Caco-2 (cell line): ENCODE results near the gene SBF1. TPM values are rescaled to one million over a fixed set of nuclear protein-coding genes. Genes with fewer than 3 reads are reported as not detected.

Experiments used
- BruUV-seq: library from RNA; stranded (reverse); fragments of 400-500 nt; replicated peaks from 2 replicates; lab custom pipeline; 2021; lab: Mats Ljungman, UMichigan
- CTCF ChIA-PET: fragments of 300-600 bp; sonication (Branson Sonifier 250); formaldehyde crosslinking; loops from one replicate; lab custom pipeline; 2022; ENCODE audit warnings: antibody characterized with exemption; lab: Charles Lee
- POLR2A ChIA-PET: fragments of 300-600 bp; sonication (Branson Sonifier 250); formaldehyde crosslinking; loops from one replicate; lab custom pipeline; 2022; ENCODE audit warnings: antibody characterized with exemption; lab: Charles Lee
- DNase-seq, 2 experiments: peaks; one replicate each; pipeline versions ENCODE4 v3.0.0 to v3.0.0-alpha.2; 2020 to 2022
- H3K27me3 ChIP-seq: replicated peaks from 2 replicates; pipeline ENCODE4 v1.6.0; 2011; ENCODE audit warnings: low read length; ENCODE audit not compliant: control insufficient read depth, insufficient read depth
- H3K36me3 ChIP-seq: 2 replicates; pipeline ENCODE4 v1.5.1; 2011; ENCODE audit warnings: low read length; ENCODE audit not compliant: control insufficient read depth, insufficient read depth
- H3K4me1 ChIP-seq: fragments of 250-450 bp; sonication (Bioruptor Pico); 2 replicates; pipeline ENCODE4 v1.5.1; 2020; ENCODE audit warnings: mild to moderate bottlenecking
- H3K4me3 ChIP-seq: 2 replicates; pipeline ENCODE4 v1.5.1; 2011; ENCODE audit warnings: low read depth, mild to moderate bottlenecking, control low read depth, low read length
- H3K9me3 ChIP-seq: fragments of 250-450 bp; sonication (Bioruptor Pico); 2 replicates; pipeline ENCODE4 v1.5.1; 2020; ENCODE audit warnings: mild to moderate bottlenecking, moderate library complexity
- H3K27ac Mint-ChIP-seq: one replicate; pipeline ENCODE4 v1.8.0; 2022; ENCODE audit warnings: mixed read lengths; ENCODE audit not compliant: unreplicated experiment
- H3K27me3 Mint-ChIP-seq: one replicate; pipeline ENCODE4 v1.8.0; 2022; ENCODE audit warnings: mixed read lengths; ENCODE audit not compliant: insufficient read depth, unreplicated experiment
- H3K36me3 Mint-ChIP-seq: one replicate; pipeline ENCODE4 v1.8.0; 2022; ENCODE audit warnings: mild to moderate bottlenecking, mixed read lengths; ENCODE audit not compliant: insufficient read depth, unreplicated experiment
- H3K4me1 Mint-ChIP-seq: one replicate; pipeline ENCODE4 v1.8.0; 2022; ENCODE audit warnings: low read depth, mixed read lengths; ENCODE audit not compliant: unreplicated experiment
- H3K4me3 Mint-ChIP-seq: one replicate; pipeline ENCODE4 v1.8.0; 2022; ENCODE audit warnings: mild to moderate bottlenecking, moderate library complexity, mixed read lengths; ENCODE audit not compliant: unreplicated experiment
- H3K9me3 Mint-ChIP-seq: one replicate; pipeline ENCODE4 v1.8.0; 2022; ENCODE audit warnings: mixed read lengths; ENCODE audit not compliant: unreplicated experiment
- intact Hi-C: fragments of 100-400 bp; cut with micrococcal nuclease; formaldehyde crosslinking; loops from one replicate; pipeline ENCODE4 v1.10.0; 2022; ENCODE audit not compliant: unreplicated experiment
- total RNA-seq: library from RNA; stranded (reverse); gene quantifications from 2 replicates; pipeline ENCODE4 v1.2.3, GENCODE V29; 2022
- TF ChIP-seq, protein P1 (sequence below), 2 experiments: fragments of 200-600 bp in 1 of 2; IDR thresholded peaks; 1 replicate in 1 of 2; 2 replicates in 1 of 2; pipeline versions ENCODE4 v1.5.1 to v1.8.0; 2011 to 2022; ENCODE audit warnings: antibody characterized with exemption in 1 of 2, control low read depth in 1 of 2, inconsistent platforms in 1 of 2, low read depth in 1 of 2, low read length in 1 of 2, mild to moderate bottlenecking in 1 of 2, moderate library complexity in 1 of 2; ENCODE audit not compliant: insufficient read depth in 1 of 2, severe bottlenecking in 1 of 2, unreplicated experiment in 1 of 2

The SBF1 gene
- total RNA-seq, 1 experiment from 2014 or later = 82.8 TPM

DNA sequence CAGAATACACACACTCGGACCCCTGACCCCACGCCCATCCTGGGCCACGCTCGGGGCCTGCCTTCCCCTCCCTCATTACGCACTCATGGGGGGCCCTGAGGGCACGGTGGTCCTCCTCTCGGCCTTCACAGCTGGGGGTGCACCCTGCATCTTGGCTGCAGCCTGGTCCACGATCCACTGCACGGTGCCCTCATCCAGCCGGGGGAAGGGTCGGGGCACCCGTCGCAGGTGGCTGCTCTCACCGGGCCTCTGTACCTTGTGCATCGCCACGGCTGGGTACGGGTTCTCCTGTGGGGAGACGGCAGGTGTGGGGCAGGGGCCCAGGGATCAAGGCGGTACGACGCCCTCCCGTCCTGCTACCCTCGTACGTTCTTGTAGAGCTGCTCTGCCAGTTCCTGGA is 10.4 kb downstream of the SBF1 start:
- Histone ChIP-seq H3K4me3 (no peak overlapping the region), H3K4me1 (peaks cover 6% of the 10 kb centered on the region; the same call in 1 of the 2 replicates), H3K36me3 (peaks cover 7% of the 10 kb centered on the region), H3K9me3 (no peaks in the 10 kb centered on the region), H3K27me3 (no peaks in the 10 kb centered on the region)
- ChIA-PET POLR2A (no interaction called here), CTCF (no interaction called here)
- Mint-ChIP-seq H3K9me3 (no peaks in the 10 kb centered on the region), H3K4me1 (peaks cover 5% of the 10 kb centered on the region), H3K27me3 (no peaks in the 10 kb centered on the region), H3K4me3 (no peak overlapping the region), H3K36me3 (peaks cover 15% of the 10 kb centered on the region), H3K27ac (no peak overlapping the region)
- no TSS peak for BruUV-seq
- TF ChIP-seq, protein P1, sequence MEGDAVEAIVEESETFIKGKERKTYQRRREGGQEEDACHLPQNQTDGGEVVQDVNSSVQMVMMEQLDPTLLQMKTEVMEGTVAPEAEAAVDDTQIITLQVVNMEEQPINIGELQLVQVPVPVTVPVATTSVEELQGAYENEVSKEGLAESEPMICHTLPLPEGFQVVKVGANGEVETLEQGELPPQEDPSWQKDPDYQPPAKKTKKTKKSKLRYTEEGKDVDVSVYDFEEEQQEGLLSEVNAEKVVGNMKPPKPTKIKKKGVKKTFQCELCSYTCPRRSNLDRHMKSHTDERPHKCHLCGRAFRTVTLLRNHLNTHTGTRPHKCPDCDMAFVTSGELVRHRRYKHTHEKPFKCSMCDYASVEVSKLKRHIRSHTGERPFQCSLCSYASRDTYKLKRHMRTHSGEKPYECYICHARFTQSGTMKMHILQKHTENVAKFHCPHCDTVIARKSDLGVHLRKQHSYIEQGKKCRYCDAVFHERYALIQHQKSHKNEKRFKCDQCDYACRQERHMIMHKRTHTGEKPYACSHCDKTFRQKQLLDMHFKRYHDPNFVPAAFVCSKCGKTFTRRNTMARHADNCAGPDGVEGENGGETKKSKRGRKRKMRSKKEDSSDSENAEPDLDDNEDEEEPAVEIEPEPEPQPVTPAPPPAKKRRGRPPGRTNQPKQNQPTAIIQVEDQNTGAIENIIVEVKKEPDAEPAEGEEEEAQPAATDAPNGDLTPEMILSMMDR (IDR thresholded peaks at IDR 0.05; ENCODE audit: insufficient read depth in 1 of 2, low read depth in 1 of 2, low read length in 1 of 2, severe bottlenecking in 1 of 2, unreplicated experiment in 1 of 2) = no peak
- no peak for DNase-seq
- intact Hi-C loops = no loop called here

GRCh38 chr22:50463188-50463900 is 11.5 kb downstream of the SBF1 start:
- no peak for DNase-seq
- Histone ChIP-seq H3K36me3 (peaks cover 7% of the 10 kb centered on the region), H3K27me3 (no peaks in the 10 kb centered on the region), H3K4me1 (peaks cover 6% of the 10 kb centered on the region; the same call in 1 of the 2 replicates), H3K9me3 (no peaks in the 10 kb centered on the region), H3K4me3 (no peak overlapping the region)
- no peaks in the 10 kb centered on the region for H3K27me3 Mint-ChIP-seq
- TF ChIP-seq, protein P1 (IDR thresholded peaks at IDR 0.05; ENCODE audit: insufficient read depth in 1 of 2, low read depth in 1 of 2, low read length in 1 of 2, severe bottlenecking in 1 of 2, unreplicated experiment in 1 of 2) = no peak
- no peak overlapping the region for H3K4me3 Mint-ChIP-seq
- no TSS peak for BruUV-seq
- H3K9me3 Mint-ChIP-seq = no peaks in the 10 kb centered on the region
- H3K27ac Mint-ChIP-seq = no peak overlapping the region
- H3K36me3 Mint-ChIP-seq = peaks cover 25% of the 10 kb centered on the region
- H3K4me1 Mint-ChIP-seq = peaks cover 5% of the 10 kb centered on the region
- CTCF ChIA-PET = no interaction called here
- intact Hi-C loops = no loop called here
- POLR2A ChIA-PET = no interaction called here

- Mint-ChIP-seq H3K27me3 (no peaks in the 10 kb centered on the region), H3K4me1 (peaks cover 5% of the 10 kb centered on the region), H3K27ac (no peak overlapping the region), H3K36me3 (peaks cover 35% of the 10 kb centered on the region), H3K4me3 (no peak overlapping the region), H3K9me3 (no peaks in the 10 kb centered on the region)
- Histone ChIP-seq H3K4me1 (peaks cover 6% of the 10 kb centered on the region; the same call in 1 of the 2 replicates), H3K4me3 (no peak overlapping the region), H3K27me3 (no peaks in the 10 kb centered on the region), H3K9me3 (no peaks in the 10 kb centered on the region), H3K36me3 (peaks cover 6% of the 10 kb centered on the region)
- intact Hi-C loops = no loop called here
- ChIA-PET POLR2A (no interaction called here), CTCF (no interaction called here)
- TF ChIP-seq, protein P1 (IDR thresholded peaks at IDR 0.05; ENCODE audit: insufficient read depth in 1 of 2, low read depth in 1 of 2, low read length in 1 of 2, severe bottlenecking in 1 of 2, unreplicated experiment in 1 of 2) = no peak
- no TSS peak for BruUV-seq
- no peak for DNase-seq
Observed at GRCh38 chr22:50461979-50462540, 12.8 kb downstream of the SBF1 start.
